ENCODE data around the gene PTGES3L.

PTGES3L gene
- total RNA-seq, result 0 to 0.07 reads per million in 2 donors

- peak in 3 of 5 experiments; percentile 5 to 30 (median 11) for DNase-seq
Observed at GRCh38 chr17:42979511-42980273, at the start of gene PTGES3L. Gene PTGES3L (minus strand): TSS chr17:42980080. CDS start chr17:42980053, 27 bp downstream.

- no peak for DNase-seq
Observed at GRCh38 chr17:43028221-43028861, 48.5 kb upstream of the PTGES3L start.

GRCh38 chr17:43027091-43028032, 47.5 kb upstream of the PTGES3L start:
- DNase-seq, result no peak

GRCh38 chr17:43026595-43026994, 46.7 kb upstream of the PTGES3L start:
- no peak for DNase-seq

- no peak for DNase-seq
Observed at GRCh38 chr17:43025766-43026537, 46.1 kb upstream of the PTGES3L start.

GRCh38 chr17:43025290-43025657, 45.4 kb upstream of the PTGES3L start:
- DNase-seq, result no peak

GRCh38 chr17:43024407-43025289, 44.8 kb upstream of the PTGES3L start, which contains the start of gene RND2:
Gene RND2 (plus strand): TSS chr17:43025231. CDS start chr17:43025348, 117 bp downstream.
- DNase-seq, result peak; percentile 59 to 79 (median 71)

GRCh38 chr17:43021741-43022512, 42.0 kb upstream of the PTGES3L start, which contains the start of gene VAT1:
Gene VAT1 (minus strand): TSS chr17:43022385. CDS start chr17:43022322, 63 bp downstream.
- DNase-seq, result peak; percentile 40 to 63 (median 55)

GRCh38 chr17:43020789-43021740, 41.2 kb upstream of the PTGES3L start:
- peak in 3 of 5 experiments; percentile 11 to 35 (median 30) for DNase-seq

- DNase-seq, result no peak
Observed at GRCh38 chr17:43020030-43020621, 40.2 kb upstream of the PTGES3L start.

- no peak for DNase-seq
Observed at GRCh38 chr17:43019418-43019817, 39.5 kb upstream of the PTGES3L start.

- no peak for DNase-seq
Observed at GRCh38 chr17:43018932-43019331, 39.1 kb upstream of the PTGES3L start.

- DNase-seq, result peak in 2 of 5 experiments; percentile 26 to 55
Observed at GRCh38 chr17:43018008-43018853, 38.4 kb upstream of the PTGES3L start.

- DNase-seq, result no peak
Observed at GRCh38 chr17:43016216-43016615, 36.3 kb upstream of the PTGES3L start.

- DNase-seq, result no peak
Observed at GRCh38 chr17:43015579-43015978, 35.7 kb upstream of the PTGES3L start.

GRCh38 chr17:43014649-43015542, 35.0 kb upstream of the PTGES3L start:
- DNase-seq, result no peak

All from T-helper 2 cell (primary cell).